Vagina (tissue), 2 donors: ENCODE results near the gene TLCD2.

Experiments
- CTCF ChIP-seq, 3 experiments: fragments of 450-650 bp in 2 of 3; fragments of 200-600 bp in 1 of 3; sonication (generic) in 1 of 3; IDR thresholded peaks; one replicate each; pipeline ENCODE4 v1.5.1; 2017 to 2019; ENCODE audit warnings: antibody characterized with exemption in 3 of 3, mild to moderate bottlenecking in 2 of 3, moderate library complexity in 2 of 3
- POLR2A ChIP-seq, 2 donors: fragments of 450-650 bp; IDR thresholded peaks; one replicate each; pipeline ENCODE4 v1.6.1; 2017; ENCODE audit warnings: antibody characterized with exemption in 2 of 2, mild to moderate bottlenecking in 2 of 2, moderate library complexity in 2 of 2

GRCh38 chr17:1718362-1719165 lies 8.4 kb upstream of the TLCD2 start:
- TF ChIP-seq CTCF (IDR thresholded peaks at IDR 0.05) (no peak), POLR2A (IDR thresholded peaks at IDR 0.05) (no peak)
